T-helper 2 cell treated with Interferon-gamma antibody and Interleukin-4, amounts not matched to agents 100 ng/mL and 5 ng/mL, for 36 hours (primary cell): ENCODE measurements around the gene BRAT1. TPM values are rescaled to one million over a fixed set of nuclear protein-coding genes. Genes with fewer than 3 reads are reported as not detected.

ENCODE experiments used
- intact Hi-C: fragments of 100-400 bp; cut with micrococcal nuclease; formaldehyde crosslinking; loops from one replicate; pipeline ENCODE4 v1.15.1; 2023
- total RNA-seq: library from RNA; stranded (reverse); gene quantifications from 2 replicates; pipeline ENCODE4 v1.2.3, GENCODE V29; 2022

BRAT1 gene
- total RNA-seq, 1 donor from 2014 or later = 40.0 TPM

- intact Hi-C loops = no loop called here
These were observed 54.6 kb downstream of the BRAT1 start for GRCh38 chr7:2500701-2501100.

- intact Hi-C loops = no loop called here
These were observed 55.4 kb downstream of the BRAT1 start for GRCh38 chr7:2499719-2500430.

- intact Hi-C loops = no loop called here
These were observed 56.1 kb downstream of the BRAT1 start for GRCh38 chr7:2499181-2499580.

- intact Hi-C loops = no loop called here
These were observed 56.6 kb downstream of the BRAT1 start for GRCh38 chr7:2498708-2499107.

- intact Hi-C loops = no loop called here
These were observed 57.6 kb downstream of the BRAT1 start for GRCh38 chr7:2497500-2498336.

GRCh38 chr7:2497065-2497464 is 58.3 kb downstream of the BRAT1 start:
- intact Hi-C loops = no loop called here

GRCh38 chr7:2496375-2496774 is 58.9 kb downstream of the BRAT1 start:
- intact Hi-C loops = no loop called here

GRCh38 chr7:2495418-2496299 is 59.7 kb downstream of the BRAT1 start:
- intact Hi-C loops = no loop called here

GRCh38 chr7:2494191-2495130 is 60.9 kb downstream of the BRAT1 start:
- intact Hi-C loops = no loop called here

- intact Hi-C loops = no loop called here
These were observed 61.8 kb downstream of the BRAT1 start for GRCh38 chr7:2493205-2494164.

- intact Hi-C loops = no loop called here
These were observed 63.3 kb downstream of the BRAT1 start for GRCh38 chr7:2492038-2492437.

- intact Hi-C loops = no loop called here
These were observed 65.1 kb downstream of the BRAT1 start for GRCh38 chr7:2490181-2490651.

- intact Hi-C loops = no loop called here
These were observed 66.6 kb downstream of the BRAT1 start for GRCh38 chr7:2488681-2489080.

GRCh38 chr7:2488272-2488645 is 67.1 kb downstream of the BRAT1 start:
- intact Hi-C loops = no loop called here

Other genes with a start within 250 kb of the BRAT1 start
- 24.0 and 27.8 TPM in 2 replicates for gene SNX8, start 241.1 kb downstream of the BRAT1 start, total RNA-seq
- 196 and 200 TPM in 2 replicates for gene EIF3B, start 200.7 kb downstream of the BRAT1 start, total RNA-seq
- gene CHST12, start 151.9 kb downstream of the BRAT1 start, total RNA-seq = 55.6 and 59.6 TPM in 2 replicates
- not detected in 2 replicates for gene GRIFIN, start 79.1 kb downstream of the BRAT1 start, total RNA-seq
- gene LFNG, start 35.8 kb downstream of the BRAT1 start, total RNA-seq = 85.6 and 86.6 TPM in 2 replicates
- gene IQCE, start 3.5 kb upstream of the BRAT1 start, total RNA-seq = 9.2 and 12.2 TPM in 2 replicates
- gene TTYH3, start 76.5 kb upstream of the BRAT1 start, total RNA-seq = 27.8 and 28.1 TPM in 2 replicates
- 0.11 TPM in 2 replicates for gene AMZ1, start 132.7 kb upstream of the BRAT1 start, total RNA-seq